HG02852 (cell line): ENCODE data around the gene CMSS1.

Experiments
- ATAC-seq: cut with Tn5 transposase; IDR thresholded peaks from one replicate; pipeline ENCODE4 v1.9.1; 2021; ENCODE audit warnings: mild to moderate bottlenecking, moderate library complexity; ENCODE audit not compliant: unreplicated experiment

The CMSS1 gene

DNA sequence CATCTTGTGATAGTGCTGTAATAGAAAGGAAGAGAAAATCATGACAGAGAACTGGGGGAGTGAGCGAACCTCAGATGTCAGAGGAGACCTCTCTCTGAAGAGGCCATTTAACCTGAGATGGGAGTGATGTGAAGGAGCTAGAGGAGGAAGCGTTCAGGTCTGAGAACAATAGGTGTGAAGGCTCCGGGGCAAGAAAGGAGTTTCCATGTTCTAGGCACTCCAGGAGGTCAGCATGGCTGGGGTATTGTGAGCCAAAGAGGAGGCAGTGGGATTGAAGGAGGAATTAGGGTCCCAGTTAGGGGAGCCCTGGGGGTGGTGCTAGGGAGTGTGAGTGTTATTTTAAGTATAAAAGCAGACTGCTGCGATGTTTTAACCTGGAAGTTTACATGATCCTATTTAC is 305.4 kb downstream of the CMSS1 start:
- no peak for ATAC-seq

DNA sequence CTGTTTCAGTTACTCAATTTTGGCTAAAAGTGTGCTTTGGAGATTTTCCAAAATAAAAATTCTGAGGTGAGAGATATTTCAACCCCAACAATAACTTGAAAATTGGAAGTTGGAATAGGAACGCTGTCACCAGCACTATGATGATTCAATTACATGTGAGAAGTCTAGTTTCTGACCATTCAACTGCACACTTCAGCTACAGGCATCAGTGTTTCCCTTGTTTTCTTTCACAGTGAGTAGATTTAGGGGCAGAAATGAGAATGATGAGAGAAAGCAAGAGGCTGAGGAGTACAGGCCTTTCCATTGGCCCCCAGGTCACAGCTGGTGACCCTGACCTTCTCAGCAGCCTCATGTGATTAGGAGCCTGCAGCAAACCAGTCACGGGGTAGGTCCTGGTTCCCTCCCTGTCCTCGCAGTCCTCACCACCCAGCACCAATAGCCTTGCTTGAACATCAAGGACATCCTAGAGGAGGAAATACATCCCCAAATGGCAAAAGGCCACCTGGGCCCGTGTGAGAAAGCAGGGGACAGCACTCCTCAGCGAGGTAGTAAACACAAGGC is 306.6 kb downstream of the CMSS1 start:
- no peak for ATAC-seq

DNA sequence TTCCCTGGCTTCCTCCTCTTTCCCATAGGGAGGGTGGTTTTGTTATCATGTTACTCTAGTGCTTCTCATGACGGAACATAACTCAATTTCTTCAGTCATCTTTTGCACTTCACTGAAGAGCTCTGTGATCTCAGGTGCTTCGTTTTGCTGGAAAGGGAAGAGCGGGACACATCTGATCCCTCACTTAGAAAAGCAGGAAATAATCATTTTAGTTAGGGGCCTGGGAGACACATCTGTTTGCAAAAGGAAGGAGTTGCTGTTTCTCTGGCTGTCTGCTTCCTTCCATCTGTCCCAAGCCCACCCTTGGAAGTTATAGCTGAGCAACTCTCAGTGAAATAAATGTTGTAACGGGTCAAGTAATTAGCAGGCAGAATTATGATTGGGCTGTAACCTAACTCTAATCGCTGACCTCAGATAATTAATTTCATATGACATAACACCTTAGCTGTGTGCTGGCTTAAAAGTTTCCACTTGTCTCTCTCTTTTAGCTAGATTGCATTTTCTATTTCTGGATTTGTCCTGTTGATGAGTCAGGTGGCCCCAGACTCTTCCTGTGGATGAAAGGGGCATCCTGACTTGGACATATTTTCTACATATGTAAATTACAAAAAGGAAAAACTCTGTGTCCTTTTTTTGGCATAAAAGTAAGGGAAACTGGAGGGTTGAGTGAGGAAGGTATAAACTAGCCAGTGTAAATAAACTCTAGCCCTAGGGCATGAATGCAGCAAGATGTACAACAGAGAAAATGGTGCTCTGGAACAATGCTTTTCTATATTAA is 307.7 kb downstream of the CMSS1 start:
- no peak for ATAC-seq

DNA sequence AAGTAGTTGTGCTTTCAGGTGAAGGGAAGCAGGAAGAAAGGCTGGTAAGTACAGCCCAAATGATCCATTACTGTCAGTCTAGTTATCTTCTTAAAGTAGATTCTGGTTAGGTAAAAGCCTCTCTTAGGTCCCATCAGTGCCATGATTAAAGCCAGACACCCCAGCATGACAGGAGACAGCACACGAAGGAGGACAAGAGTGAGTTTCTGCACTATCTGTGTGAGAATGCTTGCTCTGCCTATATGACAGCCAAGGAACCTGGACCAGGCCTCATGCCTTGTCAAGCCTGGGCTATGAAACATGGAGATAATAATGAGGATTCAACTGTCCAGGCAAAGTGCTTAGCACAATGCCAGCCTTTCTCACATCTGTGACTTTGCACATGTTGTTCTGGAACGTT is 310.1 kb downstream of the CMSS1 start:
- no peak for ATAC-seq

DNA sequence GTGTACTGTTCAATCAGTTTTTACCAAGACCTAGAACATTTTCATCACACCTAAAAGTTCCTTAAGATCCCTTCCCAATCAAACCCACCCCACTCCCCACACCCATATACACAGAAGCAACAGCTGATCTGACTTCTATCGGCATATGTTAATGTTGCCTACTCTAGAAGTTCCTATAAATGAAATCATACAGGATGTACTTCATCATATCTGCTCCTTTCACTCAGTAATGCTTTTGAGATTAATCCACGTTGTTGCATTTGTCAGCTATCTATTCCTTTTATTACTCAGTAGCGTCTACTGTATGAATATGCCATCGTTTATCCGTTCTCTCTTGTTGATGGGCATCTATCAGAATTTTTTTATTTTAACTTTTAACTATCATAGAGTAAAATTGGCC is 310.9 kb downstream of the CMSS1 start:
- no peak for ATAC-seq

DNA sequence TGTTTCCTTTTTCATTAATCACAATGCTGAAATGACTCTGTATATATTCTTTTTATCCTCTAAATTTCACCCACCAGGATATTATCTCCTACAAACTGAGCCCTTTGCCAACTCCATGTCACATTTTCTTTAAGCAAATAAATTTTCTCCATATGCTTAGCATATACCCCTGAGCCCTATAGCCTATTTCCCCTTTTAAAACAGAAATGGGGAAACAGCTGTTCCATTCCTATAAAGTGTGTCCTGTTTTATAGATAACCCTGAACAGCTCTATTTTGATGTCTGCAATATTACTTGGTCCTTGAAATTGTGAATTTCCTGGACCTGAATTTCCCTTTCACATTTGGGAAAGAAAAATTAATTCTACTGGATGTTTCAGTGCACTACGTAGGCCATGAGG is 312.3 kb downstream of the CMSS1 start:
- no peak for ATAC-seq

DNA sequence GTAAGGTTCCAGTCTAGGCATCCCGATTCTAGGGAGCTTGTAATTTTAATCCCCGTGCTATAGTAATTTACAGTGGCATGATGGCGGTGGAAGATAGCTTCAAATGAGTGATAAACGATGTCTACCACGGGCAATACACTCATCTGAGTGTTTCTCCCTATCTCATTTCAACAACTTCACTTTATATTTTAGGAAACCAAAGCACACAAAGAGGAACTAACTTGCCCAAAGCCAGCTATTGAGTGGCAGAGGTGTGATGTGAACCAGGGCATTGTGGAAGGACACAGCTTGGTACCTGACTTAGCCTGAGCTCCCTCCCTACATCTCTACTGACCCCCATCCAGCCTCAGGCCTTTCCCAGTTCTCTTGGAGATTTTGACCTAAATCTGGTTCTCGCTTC is 313.6 kb downstream of the CMSS1 start:
- no peak for ATAC-seq

DNA sequence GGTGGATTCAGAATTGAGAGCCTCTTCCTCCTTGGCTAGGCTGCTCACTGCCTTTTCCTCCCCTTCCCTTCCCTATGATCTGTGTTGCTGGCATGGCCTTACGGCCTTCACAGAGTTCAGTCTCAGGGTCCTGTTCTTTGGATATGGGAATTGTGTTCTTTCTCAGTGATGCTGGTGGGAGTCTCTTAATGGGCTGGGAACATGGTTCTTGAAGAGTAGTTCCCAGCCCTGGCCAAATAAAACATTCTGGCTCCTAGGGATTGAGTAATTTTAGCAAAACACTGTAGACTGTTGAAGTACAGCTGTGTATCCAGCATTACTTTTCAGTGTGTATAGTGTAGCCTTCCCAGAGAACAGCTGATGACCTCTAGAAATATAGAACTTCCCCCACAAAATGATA is 319.3 kb downstream of the CMSS1 start:
- no peak for ATAC-seq

DNA sequence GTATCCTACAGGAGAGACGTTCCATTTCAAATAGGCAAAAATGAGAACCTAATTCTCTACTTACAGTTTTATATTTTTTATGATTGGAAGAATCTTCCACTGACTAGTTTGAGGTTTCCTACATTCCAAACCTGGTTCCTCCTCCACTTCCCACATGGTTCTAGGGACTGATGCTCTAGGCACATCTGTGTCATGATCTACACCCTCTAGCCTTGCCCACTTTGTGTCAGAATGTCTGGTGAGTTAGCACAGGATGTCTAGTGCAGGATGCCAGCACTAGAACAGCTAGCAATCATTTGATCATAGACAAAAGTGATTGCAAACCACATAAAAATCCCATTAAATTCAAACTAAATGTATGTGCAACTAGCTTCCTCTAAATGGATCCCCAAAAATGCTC is 323.3 kb downstream of the CMSS1 start:
- no peak for ATAC-seq

DNA sequence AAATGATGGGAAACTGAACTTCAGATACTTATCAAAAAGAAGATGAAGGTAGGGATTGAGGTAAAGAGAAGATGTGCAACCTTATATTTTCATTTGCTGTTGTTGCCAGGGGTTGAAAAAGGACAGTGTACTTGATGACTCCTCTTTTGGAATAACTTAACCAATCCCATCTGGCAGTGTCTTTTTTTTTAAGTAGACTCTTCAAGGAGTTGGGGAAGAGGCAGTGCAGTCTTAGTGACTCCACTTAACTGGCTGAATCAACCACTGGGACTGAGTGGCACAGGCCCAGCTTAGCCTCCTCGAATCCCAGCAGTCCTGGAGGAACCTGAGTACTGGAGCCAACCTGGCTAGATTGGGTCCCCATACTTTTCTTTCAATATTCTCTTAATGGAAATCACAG is 323.9 kb downstream of the CMSS1 start:
- ATAC-seq: no peak

DNA sequence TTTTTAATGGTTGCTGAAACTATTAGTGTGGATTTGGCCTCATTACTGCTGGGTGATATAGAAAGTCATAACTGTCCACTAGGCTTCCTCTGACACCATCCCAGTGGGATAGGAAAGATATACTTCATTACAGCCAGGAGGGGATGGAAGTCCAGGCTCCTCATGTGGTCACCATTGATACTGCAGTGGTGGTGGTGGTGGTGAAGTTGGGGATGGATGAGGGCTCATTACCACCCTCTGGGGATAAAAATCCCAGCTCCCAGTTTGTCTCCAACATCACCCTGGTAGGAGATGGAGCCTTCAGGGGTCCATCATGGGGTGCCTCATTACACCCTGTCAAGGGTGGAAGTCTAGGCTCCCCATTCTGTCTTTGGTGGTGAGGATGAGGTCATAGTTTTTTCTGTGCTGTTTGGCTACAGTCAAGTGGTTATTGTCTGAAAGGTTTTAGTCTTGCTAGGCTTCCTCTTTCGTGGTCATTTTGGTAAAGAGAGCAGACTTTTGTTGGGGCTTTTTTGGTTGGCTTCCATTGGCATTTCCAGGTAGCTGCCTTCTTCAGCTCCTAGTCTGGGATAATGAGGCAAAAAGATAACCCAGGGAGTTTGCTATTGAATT is 326.7 kb downstream of the CMSS1 start:
- ATAC-seq: peak; percentile 88

DNA sequence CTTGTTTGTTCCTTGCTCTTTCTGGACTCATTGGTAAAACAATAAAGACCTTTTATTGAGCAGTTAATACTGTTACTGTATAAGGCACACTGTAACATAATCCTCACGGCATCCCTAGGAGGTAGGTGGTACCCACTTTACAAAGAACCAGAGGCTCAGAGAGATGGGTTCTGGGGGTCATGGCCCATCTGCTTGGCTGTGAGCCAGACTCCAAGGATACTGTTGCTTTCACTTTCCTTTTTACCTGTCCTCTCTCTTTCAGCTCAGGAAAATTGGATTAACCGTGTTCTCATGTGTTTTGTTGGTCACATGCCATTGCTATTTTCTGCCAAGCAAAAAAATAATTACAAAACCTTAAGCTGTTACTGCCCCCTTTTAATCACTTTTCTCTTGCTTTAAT is 331.5 kb downstream of the CMSS1 start:
- no peak for ATAC-seq

DNA sequence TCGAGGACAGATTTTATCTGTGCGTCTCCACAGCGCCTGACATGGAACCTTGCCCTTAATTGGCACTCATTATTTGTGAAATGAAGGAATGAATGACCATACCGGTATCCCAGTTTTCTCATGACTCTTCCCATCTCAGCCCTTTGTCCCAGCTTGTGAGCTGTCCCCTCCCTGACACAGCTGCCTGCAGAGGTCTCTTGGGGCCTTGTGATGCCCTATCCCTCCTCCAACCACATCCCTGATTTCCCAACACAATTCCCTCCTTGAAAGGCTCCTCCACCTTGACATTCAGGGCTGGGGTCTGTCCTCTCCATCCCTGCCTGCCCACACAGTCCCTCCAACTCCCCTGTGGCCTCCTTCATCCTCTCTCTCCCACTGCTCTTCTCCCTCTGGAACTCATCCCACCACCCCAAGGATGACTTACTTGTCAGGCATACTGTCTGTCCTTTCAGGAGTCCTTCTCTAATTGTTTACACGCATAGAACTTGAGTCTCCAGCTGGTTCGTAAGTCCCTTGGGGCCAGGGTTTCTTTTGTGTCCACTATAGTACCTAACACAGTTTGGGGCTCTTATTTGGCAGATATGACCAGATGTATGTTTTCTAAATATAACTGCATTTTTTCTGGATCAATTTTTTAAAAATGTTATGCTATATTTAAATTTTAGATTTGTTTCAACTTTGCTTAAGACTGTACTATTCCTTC is 332.2 kb downstream of the CMSS1 start:
- no peak for ATAC-seq

DNA sequence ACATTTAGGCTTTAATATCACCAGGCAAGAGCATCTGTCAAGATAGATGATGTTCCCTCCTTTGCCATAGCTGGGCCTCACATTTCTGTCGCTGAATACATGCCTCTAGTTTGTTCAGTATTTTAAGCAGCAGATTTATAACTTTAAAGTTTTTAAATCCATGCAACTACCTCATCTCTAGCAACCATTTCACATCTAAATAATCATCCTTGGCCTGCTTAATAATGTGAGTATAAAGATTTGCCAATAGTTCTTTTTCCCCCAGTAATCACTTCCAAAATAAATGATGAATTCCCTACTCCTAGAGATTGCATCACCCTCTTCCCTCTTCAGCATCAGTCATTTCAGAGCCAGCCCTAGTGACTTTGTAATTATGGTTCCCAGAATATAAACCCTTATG is 332.8 kb downstream of the CMSS1 start:
- ATAC-seq: no peak

DNA sequence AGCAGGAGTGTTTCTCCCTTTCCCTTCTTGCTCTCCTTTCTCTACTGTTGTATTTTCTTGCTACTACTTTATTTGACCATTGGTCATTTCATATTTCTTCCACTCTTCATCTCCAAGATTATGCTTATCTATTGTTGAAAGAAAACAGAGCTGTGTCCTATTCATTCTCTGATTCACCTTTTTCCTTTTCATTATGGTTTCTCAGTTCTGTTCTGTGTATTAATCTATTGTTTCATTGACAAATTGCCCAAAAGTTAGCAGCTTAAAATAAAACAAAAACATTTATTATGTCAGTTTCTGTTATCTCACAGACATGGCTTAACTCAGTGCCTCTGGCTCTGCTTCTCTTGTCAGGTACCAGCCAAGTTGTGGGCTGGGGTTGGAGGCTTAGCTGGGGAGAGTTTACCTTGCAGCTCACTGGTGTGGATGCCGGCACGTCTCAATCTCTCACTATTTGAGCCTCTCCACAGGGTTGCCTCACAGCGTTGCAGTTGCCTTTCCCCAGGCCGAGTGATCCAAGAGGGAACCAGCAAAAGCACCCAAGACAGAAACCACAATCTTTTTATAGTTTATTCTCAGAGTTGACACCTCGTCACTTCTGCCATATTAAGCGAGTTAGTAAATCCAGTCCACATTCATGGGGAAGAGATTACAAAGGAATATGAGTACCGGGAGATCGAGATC is 333.5 kb downstream of the CMSS1 start:
- ATAC-seq: no peak

DNA sequence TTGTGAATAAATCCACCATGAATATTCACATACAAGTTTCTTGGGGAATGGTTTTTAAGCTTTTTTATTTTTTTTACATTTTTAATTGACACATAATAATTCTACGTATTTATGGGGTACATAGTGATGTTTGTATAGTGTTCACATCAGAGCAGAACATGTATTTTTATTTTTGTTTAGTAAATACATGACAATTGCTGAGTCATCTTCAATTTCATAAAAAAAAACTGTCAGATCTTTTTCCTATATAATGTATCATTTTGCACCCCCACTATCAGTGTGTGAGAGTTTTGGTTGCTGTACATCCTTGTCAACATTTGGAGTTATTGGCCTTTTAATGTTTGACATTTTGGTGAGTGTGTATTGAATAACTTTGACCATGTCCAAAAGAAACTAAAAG is 336.5 kb downstream of the CMSS1 start:
- ATAC-seq: no peak

DNA sequence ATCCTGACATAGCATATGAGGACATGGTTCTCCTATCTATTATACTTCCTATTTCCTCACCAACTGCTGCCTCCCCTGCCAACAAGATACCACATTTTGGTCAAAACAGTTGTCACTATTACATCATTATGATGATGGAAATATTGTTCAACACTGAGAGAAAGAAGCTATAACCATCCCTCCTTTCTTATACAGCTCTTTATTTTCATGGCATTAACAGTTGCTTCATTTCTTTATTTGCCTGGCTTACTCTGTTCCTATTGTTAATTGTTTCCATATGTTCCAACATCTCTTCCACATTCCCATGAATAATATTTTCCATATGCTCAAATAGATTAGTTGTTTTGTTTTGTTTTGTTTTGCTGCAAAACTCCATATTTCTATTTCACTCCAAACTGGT is 337.5 kb downstream of the CMSS1 start:
- ATAC-seq: no peak

DNA sequence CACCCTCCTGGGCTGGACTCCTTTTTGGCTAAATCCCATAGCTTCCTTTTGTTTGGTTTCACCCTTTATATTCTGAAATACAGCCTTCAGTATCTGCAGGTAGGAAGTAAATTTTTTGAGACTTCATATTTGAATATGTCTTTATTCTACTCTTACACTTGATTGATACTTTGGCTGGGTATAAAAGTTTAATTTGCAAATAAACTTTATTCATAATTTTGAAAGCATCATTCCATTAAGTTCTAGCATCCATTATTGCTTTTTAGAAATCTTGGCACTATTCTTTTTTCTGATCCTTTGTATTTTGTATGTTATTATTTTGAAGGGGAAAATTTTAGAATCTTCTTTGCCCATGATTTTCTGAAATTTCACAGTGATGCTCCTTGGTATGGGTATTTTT is 337.9 kb downstream of the CMSS1 start:
- no peak for ATAC-seq

DNA sequence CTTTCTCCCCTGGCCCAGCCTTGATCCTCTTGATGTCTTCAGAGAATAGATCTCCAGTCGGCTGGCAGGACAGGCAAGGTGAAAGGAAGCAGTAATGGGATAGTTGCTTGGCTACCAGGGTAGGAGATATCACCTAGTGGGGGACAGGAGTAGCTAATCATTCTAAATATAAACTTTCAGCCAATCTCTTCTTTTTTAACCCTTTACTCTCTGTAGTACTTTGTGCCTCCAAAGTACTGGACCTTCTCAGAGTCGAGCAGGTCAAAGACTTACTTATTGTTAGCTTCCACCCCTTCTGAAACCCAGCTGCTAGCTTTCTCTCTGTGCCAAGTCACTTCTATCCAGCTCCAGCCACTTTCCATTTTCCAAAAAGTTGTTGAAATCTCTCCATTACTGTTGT is 340.0 kb downstream of the CMSS1 start:
- no peak for ATAC-seq

DNA sequence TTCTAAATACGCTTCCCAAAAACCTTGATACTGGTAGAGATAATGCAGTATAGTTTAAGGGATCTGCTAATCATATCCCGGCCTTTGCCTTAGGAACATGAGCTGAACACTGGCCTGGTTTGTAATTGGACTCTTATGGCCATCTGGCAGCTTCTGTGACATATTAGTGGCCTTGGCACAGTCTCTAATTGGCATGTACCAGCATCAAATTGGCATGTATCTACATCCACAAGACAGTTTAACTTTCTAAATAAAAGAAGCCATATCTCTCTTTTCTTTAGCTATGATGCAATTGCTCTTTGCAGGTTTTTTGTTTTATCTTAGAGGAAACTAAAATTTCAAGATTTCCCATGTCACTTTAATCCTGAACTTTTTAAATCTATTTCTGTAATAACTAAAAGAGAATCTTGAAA is 341.3 kb downstream of the CMSS1 start:
- ATAC-seq: no peak
